HCT116 (cell line): ENCODE results near the gene RGS19. TPM values are rescaled to one million over a fixed set of nuclear protein-coding genes. Genes with fewer than 3 reads are reported as not detected.

ENCODE experiments used
- ATAC-seq: fragments of 200-7000 bp; cut with Tn5 transposase; 2 replicates; pipeline ENCODE4 v1.9.1; 2020; ENCODE audit warnings: mild to moderate bottlenecking, moderate library complexity
- BruUV-seq: library from RNA; stranded (reverse); fragments of 400-500 nt; replicated peaks from 2 replicates; lab custom pipeline; 2021; lab: Mats Ljungman, UMichigan
- CTCF ChIA-PET: fragments of 300-600 bp; sonication (Branson Sonifier 250); formaldehyde crosslinking; loops from one replicate; lab custom pipeline; 2021; ENCODE audit warnings: antibody characterized with exemption; lab: Charles Lee
- POLR2A ChIA-PET: fragments of 300-600, 350-600 bp; sonication (Branson Sonifier 250); formaldehyde crosslinking; loops from one replicate; lab custom pipeline; 2021; ENCODE audit warnings: antibody characterized with exemption; lab: Charles Lee
- RAD21 ChIA-PET, 2 experiments: fragments of 300-600 bp; sonication (Branson Sonifier 250); formaldehyde crosslinking; loops; one replicate each; lab custom pipeline; 2023; ENCODE audit warnings: low total read pairs in 2 of 2; ENCODE audit not compliant: uncharacterized antibody in 2 of 2, unreplicated experiment in 2 of 2, low non-redundant PET in 1 of 2; lab: Charles Lee
- DNase-seq: peaks from one replicate; pipeline ENCODE4 v3.0.0-alpha.2; 2010; ENCODE audit warnings: low read depth, low spot score
- H2AFZ ChIP-seq: fragments of 200-600 bp; shearing (Covaris generic), sonication (generic); 2 replicates; pipeline ENCODE4 v1.6.1; 2017; ENCODE audit warnings: low read depth, mixed run types, mixed read lengths, antibody characterized with exemption, low read length; ENCODE audit not compliant: poor library complexity, severe bottlenecking
- H3K27ac ChIP-seq: 2 replicates; pipeline ENCODE4 v1.5.1; 2012; ENCODE audit warnings: low read depth, low read length
- H3K27me3 ChIP-seq: fragments of 200-600 bp; sonication (generic); 2 replicates; pipeline ENCODE4 v1.6.1; 2016; ENCODE audit warnings: mixed run types, low read length, mixed read lengths; ENCODE audit not compliant: insufficient read depth
- H3K36me3 ChIP-seq, 2 experiments: fragments of 200-500 bp in 1 of 2; fragments of 200-600 bp in 1 of 2; sonication (Bioruptor generic) in 1 of 2; sonication (generic) in 1 of 2; 2 replicates each; pipeline versions ENCODE4 v1.5.1 to v1.6.1; 2014 to 2016; ENCODE audit warnings: low read length in 2 of 2, inconsistent platforms in 1 of 2, mixed read lengths in 1 of 2, mixed run types in 1 of 2; ENCODE audit not compliant: insufficient read depth in 2 of 2, control insufficient read depth in 1 of 2
- H3K4me1 ChIP-seq, 2 experiments: fragments of 200-600 bp in 1 of 2; sonication (generic) in 1 of 2; 2 replicates each; pipeline versions ENCODE4 v1.5.1 to v1.6.1; 2012 to 2017; ENCODE audit warnings: low read length in 2 of 2, inconsistent platforms in 1 of 2, mild to moderate bottlenecking in 1 of 2, mixed read lengths in 1 of 2, mixed run types in 1 of 2, moderate library complexity in 1 of 2; ENCODE audit not compliant: insufficient read depth in 2 of 2, control insufficient read depth in 1 of 2
- H3K4me2 ChIP-seq: fragments of 200-600 bp; sonication (generic); 2 replicates; pipeline ENCODE4 v1.6.1; 2017; ENCODE audit warnings: mixed run types, low read length, mixed read lengths
- H3K4me3 ChIP-seq, 2 experiments: fragments of 200-600 bp in 1 of 2; sonication (generic) in 1 of 2; replicated peaks in 1 of 2; 2 replicates each; pipeline ENCODE4 v1.5.1; 2011 to 2016; ENCODE audit warnings: low read length in 2 of 2, control low read depth in 1 of 2, low read depth in 1 of 2, mild to moderate bottlenecking in 1 of 2, mixed read lengths in 1 of 2, mixed run types in 1 of 2
- H3K79me2 ChIP-seq: fragments of 200-600 bp; sonication (generic); 2 replicates; pipeline ENCODE4 v1.6.1; 2017; ENCODE audit warnings: mild to moderate bottlenecking, mixed run types, low read length, moderate library complexity, mixed read lengths; ENCODE audit not compliant: insufficient read depth
- H3K9ac ChIP-seq: fragments of 200-600 bp; sonication (generic); 2 replicates; pipeline ENCODE4 v1.6.1; 2016; ENCODE audit warnings: low read length, mixed read lengths
- H3K9me2 ChIP-seq: fragments of 200-600 bp; sonication (generic), shearing (Covaris generic); 2 replicates; pipeline ENCODE4 v1.6.1; 2017; ENCODE audit warnings: mixed run types, mild to moderate bottlenecking, moderate library complexity; ENCODE audit not compliant: insufficient read depth
- H3K9me3 ChIP-seq, 2 experiments: fragments of 200-500 bp in 1 of 2; fragments of 200-600 bp in 1 of 2; sonication (Bioruptor generic) in 1 of 2; sonication (generic) in 1 of 2; 2 replicates each; pipeline ENCODE4 v1.6.1; 2014 to 2017; ENCODE audit warnings: low read length in 2 of 2, mixed read lengths in 2 of 2, inconsistent platforms in 1 of 2, low read depth in 1 of 2, mild to moderate bottlenecking in 1 of 2, mixed run types in 1 of 2, moderate library complexity in 1 of 2; ENCODE audit not compliant: control insufficient read depth in 1 of 2, insufficient read depth in 1 of 2
- H4K20me1 ChIP-seq: fragments of 200-600 bp; sonication (generic), shearing (Covaris generic); 2 replicates; pipeline ENCODE4 v1.6.1; 2017; ENCODE audit warnings: mixed run types, mild to moderate bottlenecking, moderate library complexity; ENCODE audit not compliant: insufficient read depth
- CBX3 ChIP-seq: IDR thresholded peaks from 2 replicates; pipeline ENCODE4 v1.6.1; 2012; ENCODE audit warnings: low read depth
- CEBPB ChIP-seq: IDR thresholded peaks from 2 replicates; pipeline ENCODE4 v1.6.1; 2012; ENCODE audit warnings: low read depth
- EZH2 ChIP-seq: fragments of 200-600 bp; sonication (generic); IDR thresholded peaks from 2 replicates; pipeline ENCODE4 v1.6.1; 2017; ENCODE audit warnings: antibody characterized with exemption, mixed run types
- EZH2phosphoT487 ChIP-seq: fragments of 200-600 bp; IDR thresholded peaks from 2 replicates; pipeline ENCODE4 v1.6.1; 2018; ENCODE audit warnings: antibody characterized with exemption, borderline replicate concordance
- FOSL1 ChIP-seq: IDR thresholded peaks from 2 replicates; pipeline ENCODE4 v1.6.1; 2012; ENCODE audit warnings: low read depth
- POLR2A ChIP-seq: IDR thresholded peaks from 2 replicates; pipeline ENCODE4 v1.7.0; 2011; ENCODE audit warnings: borderline replicate concordance; ENCODE audit not compliant: insufficient read depth, insufficient read length; ENCODE audit errors: extremely low read depth
- POLR2AphosphoS5 ChIP-seq: IDR thresholded peaks from 2 replicates; pipeline ENCODE4 v1.6.1; 2011; ENCODE audit warnings: mild to moderate bottlenecking, low read depth, low read length, moderate library complexity
- SIN3A ChIP-seq: IDR thresholded peaks from 2 replicates; pipeline ENCODE4 v1.6.1; 2012; ENCODE audit warnings: low read depth
- SP1 ChIP-seq: IDR thresholded peaks from 2 replicates; pipeline ENCODE4 v1.6.1; 2012; ENCODE audit warnings: low read depth
- SRF ChIP-seq: IDR thresholded peaks from 2 replicates; pipeline ENCODE4 v1.6.1; 2012; ENCODE audit warnings: low read depth
- TCF7L2 ChIP-seq: IDR thresholded peaks from 2 replicates; pipeline ENCODE4 v1.7.0; 2011; ENCODE audit warnings: borderline replicate concordance, inconsistent platforms; ENCODE audit not compliant: insufficient read depth, insufficient read length; ENCODE audit errors: extremely low read depth
- YY1 ChIP-seq: IDR thresholded peaks from 2 replicates; pipeline ENCODE4 v1.6.1; 2011; ENCODE audit warnings: low read length, low read depth, moderate library complexity, mild to moderate bottlenecking; ENCODE audit not compliant: insufficient replicate concordance; ENCODE audit errors: extremely low read depth
- ZFX ChIP-seq: fragments of 450-650 bp; IDR thresholded peaks from 2 replicates; pipeline ENCODE4 v1.6.1; 2017
- ZNF274 ChIP-seq: fragments of 200-500 bp; sonication (Bioruptor generic); IDR thresholded peaks from 2 replicates; pipeline ENCODE4 v1.6.1; 2014; ENCODE audit warnings: mild to moderate bottlenecking, low read depth, low read length, inconsistent platforms
- intact Hi-C: fragments of 100-400 bp; cut with micrococcal nuclease; formaldehyde crosslinking; loops from 2 replicates; pipeline ENCODE4 v1.10.0; 2022
- total RNA-seq: library from RNA; stranded (reverse); gene quantifications from one replicate; pipeline ENCODE4 v1.2.1, GENCODE V29; 2021; ENCODE audit not compliant: unreplicated experiment
- TF ChIP-seq, protein P1 (sequence below): IDR thresholded peaks from 2 replicates; pipeline ENCODE4 v1.6.1; 2012
- TF ChIP-seq, protein P2 (sequence below): IDR thresholded peaks from 2 replicates; pipeline ENCODE4 v1.6.1; 2012
- TF ChIP-seq, protein P3 (sequence below), 3 experiments: fragments of 200-600 bp in 1 of 3; sonication (generic) in 1 of 3; IDR thresholded peaks in 2 of 3; conservative IDR thresholded peaks in 1 of 3; 2 replicates each; pipeline ENCODE4 v1.5.1; 2012 to 2017; ENCODE audit warnings: low read depth in 2 of 3, low read length in 2 of 3, antibody characterized with exemption in 1 of 3, borderline replicate concordance in 1 of 3, control low read depth in 1 of 3, mild to moderate bottlenecking in 1 of 3, mixed read lengths in 1 of 3, mixed run types in 1 of 3, moderate library complexity in 1 of 3; ENCODE audit not compliant: insufficient read depth in 1 of 3
- TF ChIP-seq, protein P4 (sequence below): IDR thresholded peaks from 2 replicates; pipeline ENCODE4 v1.6.1; 2012; ENCODE audit warnings: low read depth

Gene RGS19
- total RNA-seq, 1 experiment from 2014 or later = 21.4 TPM

DNA sequence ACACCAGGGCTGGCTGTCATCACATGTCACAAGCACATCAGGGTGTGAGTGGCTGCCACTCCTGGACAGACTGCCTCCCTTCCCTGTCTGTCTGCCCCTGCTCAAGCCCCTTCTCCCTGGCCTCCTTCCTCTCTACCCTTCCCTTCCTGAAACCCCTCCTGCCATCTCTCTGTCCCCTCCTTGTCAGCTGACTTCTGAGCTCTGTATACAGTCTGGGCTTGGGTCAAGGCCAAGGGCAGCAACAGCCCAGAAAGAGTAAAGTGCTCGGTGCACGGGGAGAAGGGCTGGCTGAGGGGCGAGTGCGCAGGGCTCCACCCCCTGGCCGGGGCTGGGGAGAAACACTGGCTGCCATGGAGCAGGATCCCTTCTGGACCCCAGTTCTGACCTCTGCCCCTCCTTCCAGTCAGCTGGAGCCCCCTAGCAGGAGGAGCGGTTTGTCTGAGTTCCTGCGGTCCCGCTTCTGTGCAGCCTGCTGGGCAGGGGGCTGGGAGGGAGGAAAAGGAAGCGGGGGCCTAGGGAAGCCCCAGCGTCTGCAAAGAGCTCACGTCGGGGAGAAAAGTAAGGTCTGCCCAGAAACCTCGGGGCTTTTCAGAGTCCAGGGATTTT lies 2.9 kb upstream of the RGS19 start:
- H3K4me1 ChIP-seq = peaks cover 14 to 21% of the 10 kb centered on the region in 2 experiments
- no TSS peak for BruUV-seq
- POLR2A ChIA-PET = no interaction called here

More for the DNA sequence above, 2.9 kb upstream of the RGS19 start:
- Histone ChIP-seq H3K79me2 (peaks cover 9% of the 10 kb centered on the region; the same call in 1 of the 2 replicates), H3K9me3 (no peaks in the 10 kb centered on the region; a peak in 1 of 4 replicates), H3K27ac (no peak overlapping the region), H4K20me1 (no peaks in the 10 kb centered on the region), H3K9me2 (no peaks in the 10 kb centered on the region), H3K36me3 (no peaks in the 10 kb centered on the region), H3K4me2 (no peak overlapping the region), H2AFZ (no peak overlapping the region), H3K9ac (no peak overlapping the region), H3K4me3 (no peak overlapping the region)
- DNase-seq (no peak), ATAC-seq (no peak)
- RAD21 ChIA-PET = no interaction called here
- intact Hi-C loops = no loop called here
- CTCF ChIA-PET = no interaction called here
- TF ChIP-seq CBX3 (no peak), POLR2A (no peak), SIN3A (no peak), CEBPB (no peak), YY1 (no peak), FOSL1 (no peak), EZH2phosphoT487 (no peak), SP1 (no peak), EZH2 (no peak), POLR2AphosphoS5 (no peak), TCF7L2 (no peak), ZFX (no peak), SRF (no peak), ZNF274 (no peak)
- TF ChIP-seq, protein P1, sequence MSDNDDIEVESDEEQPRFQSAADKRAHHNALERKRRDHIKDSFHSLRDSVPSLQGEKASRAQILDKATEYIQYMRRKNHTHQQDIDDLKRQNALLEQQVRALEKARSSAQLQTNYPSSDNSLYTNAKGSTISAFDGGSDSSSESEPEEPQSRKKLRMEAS = no peak
- TF ChIP-seq, protein P2, sequence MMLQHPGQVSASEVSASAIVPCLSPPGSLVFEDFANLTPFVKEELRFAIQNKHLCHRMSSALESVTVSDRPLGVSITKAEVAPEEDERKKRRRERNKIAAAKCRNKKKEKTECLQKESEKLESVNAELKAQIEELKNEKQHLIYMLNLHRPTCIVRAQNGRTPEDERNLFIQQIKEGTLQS = no peak
- TF ChIP-seq, protein P3, sequence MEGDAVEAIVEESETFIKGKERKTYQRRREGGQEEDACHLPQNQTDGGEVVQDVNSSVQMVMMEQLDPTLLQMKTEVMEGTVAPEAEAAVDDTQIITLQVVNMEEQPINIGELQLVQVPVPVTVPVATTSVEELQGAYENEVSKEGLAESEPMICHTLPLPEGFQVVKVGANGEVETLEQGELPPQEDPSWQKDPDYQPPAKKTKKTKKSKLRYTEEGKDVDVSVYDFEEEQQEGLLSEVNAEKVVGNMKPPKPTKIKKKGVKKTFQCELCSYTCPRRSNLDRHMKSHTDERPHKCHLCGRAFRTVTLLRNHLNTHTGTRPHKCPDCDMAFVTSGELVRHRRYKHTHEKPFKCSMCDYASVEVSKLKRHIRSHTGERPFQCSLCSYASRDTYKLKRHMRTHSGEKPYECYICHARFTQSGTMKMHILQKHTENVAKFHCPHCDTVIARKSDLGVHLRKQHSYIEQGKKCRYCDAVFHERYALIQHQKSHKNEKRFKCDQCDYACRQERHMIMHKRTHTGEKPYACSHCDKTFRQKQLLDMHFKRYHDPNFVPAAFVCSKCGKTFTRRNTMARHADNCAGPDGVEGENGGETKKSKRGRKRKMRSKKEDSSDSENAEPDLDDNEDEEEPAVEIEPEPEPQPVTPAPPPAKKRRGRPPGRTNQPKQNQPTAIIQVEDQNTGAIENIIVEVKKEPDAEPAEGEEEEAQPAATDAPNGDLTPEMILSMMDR (IDR thresholded peaks at IDR 0.05 in 2 of 3, conservative IDR thresholded peaks at IDR 0.05 in 1 of 3; ENCODE audit: borderline replicate concordance in 1 of 3, insufficient read depth in 1 of 3, low read depth in 2 of 3, low read length in 2 of 3) = no peak
- TF ChIP-seq, protein P4, sequence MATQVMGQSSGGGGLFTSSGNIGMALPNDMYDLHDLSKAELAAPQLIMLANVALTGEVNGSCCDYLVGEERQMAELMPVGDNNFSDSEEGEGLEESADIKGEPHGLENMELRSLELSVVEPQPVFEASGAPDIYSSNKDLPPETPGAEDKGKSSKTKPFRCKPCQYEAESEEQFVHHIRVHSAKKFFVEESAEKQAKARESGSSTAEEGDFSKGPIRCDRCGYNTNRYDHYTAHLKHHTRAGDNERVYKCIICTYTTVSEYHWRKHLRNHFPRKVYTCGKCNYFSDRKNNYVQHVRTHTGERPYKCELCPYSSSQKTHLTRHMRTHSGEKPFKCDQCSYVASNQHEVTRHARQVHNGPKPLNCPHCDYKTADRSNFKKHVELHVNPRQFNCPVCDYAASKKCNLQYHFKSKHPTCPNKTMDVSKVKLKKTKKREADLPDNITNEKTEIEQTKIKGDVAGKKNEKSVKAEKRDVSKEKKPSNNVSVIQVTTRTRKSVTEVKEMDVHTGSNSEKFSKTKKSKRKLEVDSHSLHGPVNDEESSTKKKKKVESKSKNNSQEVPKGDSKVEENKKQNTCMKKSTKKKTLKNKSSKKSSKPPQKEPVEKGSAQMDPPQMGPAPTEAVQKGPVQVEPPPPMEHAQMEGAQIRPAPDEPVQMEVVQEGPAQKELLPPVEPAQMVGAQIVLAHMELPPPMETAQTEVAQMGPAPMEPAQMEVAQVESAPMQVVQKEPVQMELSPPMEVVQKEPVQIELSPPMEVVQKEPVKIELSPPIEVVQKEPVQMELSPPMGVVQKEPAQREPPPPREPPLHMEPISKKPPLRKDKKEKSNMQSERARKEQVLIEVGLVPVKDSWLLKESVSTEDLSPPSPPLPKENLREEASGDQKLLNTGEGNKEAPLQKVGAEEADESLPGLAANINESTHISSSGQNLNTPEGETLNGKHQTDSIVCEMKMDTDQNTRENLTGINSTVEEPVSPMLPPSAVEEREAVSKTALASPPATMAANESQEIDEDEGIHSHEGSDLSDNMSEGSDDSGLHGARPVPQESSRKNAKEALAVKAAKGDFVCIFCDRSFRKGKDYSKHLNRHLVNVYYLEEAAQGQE = no peak
- TF ChIP-seq, all 23 proteins: peak for 0
- H3K27me3 ChIP-seq = no peaks in the 10 kb centered on the region
